A673 (cell line): ENCODE results near the gene MTERF2. TPM values are rescaled to one million over a fixed set of nuclear protein-coding genes. Genes with fewer than 3 reads are reported as not detected.
"Not testable (repeated sequence)": the region's sequence is repeated elsewhere in the genome, so short reads cannot be mapped to it uniquely, and the experiment has no call there.

Experiments
- BruUV-seq: library from RNA; stranded (reverse); fragments of 400-500 nt; replicated peaks from 2 replicates; lab custom pipeline; 2021; lab: Mats Ljungman, UMichigan
- CTCF ChIA-PET: fragments of 300-600 bp; sonication (Branson Sonifier 250); formaldehyde crosslinking; loops from one replicate; lab custom pipeline; 2022; ENCODE audit warnings: antibody characterized with exemption; lab: Charles Lee
- POLR2A ChIA-PET: fragments of 300-600 bp; sonication (Branson Sonifier 250); formaldehyde crosslinking; loops from one replicate; lab custom pipeline; 2022; ENCODE audit warnings: antibody characterized with exemption; ENCODE audit not compliant: low non-redundant PET; lab: Charles Lee
- DNase-seq: peaks from one replicate; pipeline ENCODE4 v3.0.0-alpha.2; 2015; ENCODE audit warnings: low spot score
- H3K27ac ChIP-seq: fragments of 200-600 bp; sonication (generic); 2 replicates; pipeline ENCODE4 v1.5.1; 2016; ENCODE audit warnings: mixed run types, low read depth, mild to moderate bottlenecking, mixed read lengths, antibody characterized with exemption, low read length; ENCODE audit not compliant: poor library complexity, severe bottlenecking
- H3K27me3 ChIP-seq: fragments of 200-600 bp; sonication (generic); replicated peaks from 2 replicates; pipeline ENCODE4 v1.6.1; 2017; ENCODE audit warnings: mixed run types, low read depth, mild to moderate bottlenecking, mixed read lengths, antibody characterized with exemption, low read length; ENCODE audit not compliant: insufficient read depth, poor library complexity
- H3K36me3 ChIP-seq: fragments of 200-600 bp; sonication (generic); 2 replicates; pipeline ENCODE4 v1.6.1; 2016; ENCODE audit warnings: mixed run types, mild to moderate bottlenecking, mixed read lengths, antibody characterized with exemption, low read length; ENCODE audit not compliant: insufficient read depth, poor library complexity, severe bottlenecking
- H3K4me1 ChIP-seq: fragments of 200-600 bp; sonication (generic); 2 replicates; pipeline ENCODE4 v1.6.1; 2017; ENCODE audit warnings: mixed run types, mild to moderate bottlenecking, mixed read lengths, antibody characterized with exemption, low read length; ENCODE audit not compliant: insufficient read depth, poor library complexity, severe bottlenecking
- H3K4me3 ChIP-seq: fragments of 200-600 bp; sonication (generic); 2 replicates; pipeline ENCODE4 v1.5.1; 2016; ENCODE audit warnings: low read depth, mixed run types, mild to moderate bottlenecking, mixed read lengths, low read length; ENCODE audit not compliant: poor library complexity, severe bottlenecking
- H3K9me3 ChIP-seq: fragments of 200-600 bp; sonication (generic); 2 replicates; pipeline ENCODE4 v1.6.1; 2016; ENCODE audit warnings: mixed run types, low read depth, mild to moderate bottlenecking, mixed read lengths, antibody characterized with exemption, low read length; ENCODE audit not compliant: poor library complexity, severe bottlenecking
- CTCF ChIP-seq: fragments of 300-800, 200-600 bp; sonication (generic); conservative IDR thresholded peaks from 2 replicates; pipeline ENCODE4 v1.5.1; 2017; ENCODE audit warnings: low read depth, mild to moderate bottlenecking, antibody characterized with exemption, low read length, moderate library complexity, mixed read lengths
- EZH2 ChIP-seq: fragments of 200-600 bp; sonication (generic); IDR thresholded peaks from 2 replicates; pipeline ENCODE4 v1.6.1; 2017; ENCODE audit warnings: borderline replicate concordance, low read depth, mild to moderate bottlenecking, mixed read lengths, antibody characterized with exemption, low read length; ENCODE audit not compliant: poor library complexity, severe bottlenecking
- intact Hi-C: fragments of 100-400 bp; cut with micrococcal nuclease; formaldehyde crosslinking; loops from one replicate; pipeline ENCODE4 v1.10.0; 2022; ENCODE audit not compliant: unreplicated experiment
- total RNA-seq: library from RNA; stranded (reverse); gene quantifications from 2 replicates; pipeline ENCODE4 v1.2.3, GENCODE V29; 2021

MTERF2 gene
- total RNA-seq, 1 experiment from 2014 or later, result 12.6 TPM

- Histone ChIP-seq H3K27ac (no peak overlapping the region), H3K4me3 (no peak overlapping the region), H3K9me3 (no peaks in the 10 kb centered on the region), H3K36me3 (peaks cover 6% of the 10 kb centered on the region), H3K4me1 (no peaks in the 10 kb centered on the region), H3K27me3 (no peaks in the 10 kb centered on the region)
- no peak for TF ChIP-seq EZH2
- TF ChIP-seq CTCF, result no peak
- ChIA-PET POLR2A (no interaction called here), CTCF (no interaction called here)
- intact Hi-C loops, result no loop called here
- BruUV-seq, result no TSS peak
- no peak for DNase-seq
These were observed 12.5 kb upstream of the MTERF2 start for GRCh38 chr12:106999446-106999845.

- no peaks in the 10 kb centered on the region for H3K4me1 ChIP-seq
- H3K36me3 ChIP-seq, result peaks cover 6% of the 10 kb centered on the region
- TF ChIP-seq EZH2 (no peak), CTCF (no peak)
- H3K9me3 ChIP-seq, result no peaks in the 10 kb centered on the region
- intact Hi-C loops, result no loop called here
- no peak for DNase-seq
- H3K27me3 ChIP-seq, result no peaks in the 10 kb centered on the region
- CTCF ChIA-PET, result no interaction called here
- no peak overlapping the region for H3K4me3 ChIP-seq
- no TSS peak for BruUV-seq
- H3K27ac ChIP-seq, result no peak overlapping the region
- POLR2A ChIA-PET, result no interaction called here
These were observed 11.0 kb upstream of the MTERF2 start for GRCh38 chr12:106997916-106998315.

- H3K27ac ChIP-seq, H3K27me3 ChIP-seq, H3K4me1 ChIP-seq, BruUV-seq, CTCF ChIA-PET, H3K36me3 ChIP-seq, H3K4me3 ChIP-seq, POLR2A ChIA-PET, H3K9me3 ChIP-seq, DNase-seq, intact Hi-C loops: not testable (repeated sequence)
These were observed 9.2 kb upstream of the MTERF2 start for GRCh38 chr12:106996102-106996501.

- Histone ChIP-seq H3K4me3 (no peak overlapping the region), H3K4me1 (no peaks in the 10 kb centered on the region), H3K36me3 (peaks cover 6% of the 10 kb centered on the region), H3K27ac (no peak overlapping the region), H3K9me3 (no peaks in the 10 kb centered on the region), H3K27me3 (no peaks in the 10 kb centered on the region)
- TF ChIP-seq EZH2 (no peak), CTCF (no peak)
- intact Hi-C loops, result no loop called here
- no TSS peak for BruUV-seq
- POLR2A ChIA-PET, result no interaction called here
- CTCF ChIA-PET, result no interaction called here
- DNase-seq, result no peak
These were observed 7.8 kb upstream of the MTERF2 start for GRCh38 chr12:106994579-106995220.
